Liver (tissue), 3 donors: ENCODE results near the gene LMCD1.

Experiments
- EGR1 ChIP-seq, 2 donors: IDR thresholded peaks; 2 replicates each; pipeline ENCODE4 v1.6.1; 2016 to 2018; ENCODE audit warnings: antibody characterized with exemption in 2 of 2, low read depth in 2 of 2
- RXRA ChIP-seq, 2 donors: IDR thresholded peaks; 2 replicates each; pipeline ENCODE4 v1.6.1; 2017 to 2018; ENCODE audit warnings: antibody characterized with exemption in 2 of 2, mild to moderate bottlenecking in 1 of 2
- TF ChIP-seq, protein P1 (sequence below): fragments of 150-350 bp; IDR thresholded peaks from 2 replicates; pipeline ENCODE4 v1.5.1; 2017; ENCODE audit warnings: improper control_type of control experiment, low read depth, low read length; ENCODE audit not compliant: missing input control
- TF ChIP-seq, protein P2 (sequence below): IDR thresholded peaks from 2 replicates; pipeline ENCODE4 v1.6.1; 2016; ENCODE audit warnings: antibody characterized with exemption, mild to moderate bottlenecking
- donor health status: healthy.
- donor health status: healthy.

DNA sequence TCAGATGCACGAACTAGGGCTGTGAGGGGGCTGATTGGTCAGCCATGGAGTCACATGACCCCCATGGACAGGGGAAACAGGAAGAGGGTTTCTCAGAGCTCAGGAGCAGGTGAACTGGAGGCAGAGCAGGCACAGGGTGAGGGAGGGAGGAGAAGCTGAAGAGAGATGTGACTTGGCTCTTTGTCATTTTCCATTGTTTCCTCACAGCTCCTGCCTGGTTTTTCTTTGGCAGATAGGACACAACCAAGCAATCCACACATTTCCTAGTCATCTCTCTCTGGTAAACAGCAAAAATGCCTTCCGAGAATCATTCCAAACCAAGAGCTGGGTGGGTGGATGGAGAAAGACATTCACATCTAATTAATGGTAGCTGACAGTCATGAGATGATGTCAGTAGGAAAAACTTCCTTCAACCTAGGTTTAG, 43.4 kb upstream of the LMCD1 start:
- TF ChIP-seq, protein P1, sequence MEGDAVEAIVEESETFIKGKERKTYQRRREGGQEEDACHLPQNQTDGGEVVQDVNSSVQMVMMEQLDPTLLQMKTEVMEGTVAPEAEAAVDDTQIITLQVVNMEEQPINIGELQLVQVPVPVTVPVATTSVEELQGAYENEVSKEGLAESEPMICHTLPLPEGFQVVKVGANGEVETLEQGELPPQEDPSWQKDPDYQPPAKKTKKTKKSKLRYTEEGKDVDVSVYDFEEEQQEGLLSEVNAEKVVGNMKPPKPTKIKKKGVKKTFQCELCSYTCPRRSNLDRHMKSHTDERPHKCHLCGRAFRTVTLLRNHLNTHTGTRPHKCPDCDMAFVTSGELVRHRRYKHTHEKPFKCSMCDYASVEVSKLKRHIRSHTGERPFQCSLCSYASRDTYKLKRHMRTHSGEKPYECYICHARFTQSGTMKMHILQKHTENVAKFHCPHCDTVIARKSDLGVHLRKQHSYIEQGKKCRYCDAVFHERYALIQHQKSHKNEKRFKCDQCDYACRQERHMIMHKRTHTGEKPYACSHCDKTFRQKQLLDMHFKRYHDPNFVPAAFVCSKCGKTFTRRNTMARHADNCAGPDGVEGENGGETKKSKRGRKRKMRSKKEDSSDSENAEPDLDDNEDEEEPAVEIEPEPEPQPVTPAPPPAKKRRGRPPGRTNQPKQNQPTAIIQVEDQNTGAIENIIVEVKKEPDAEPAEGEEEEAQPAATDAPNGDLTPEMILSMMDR = no peak
- no peak for TF ChIP-seq RXRA (IDR thresholded peaks at IDR 0.05)
- no peak for TF ChIP-seq EGR1 (IDR thresholded peaks at IDR 0.05; ENCODE audit: low read depth in 2 of 2)
- TF ChIP-seq, protein P2, sequence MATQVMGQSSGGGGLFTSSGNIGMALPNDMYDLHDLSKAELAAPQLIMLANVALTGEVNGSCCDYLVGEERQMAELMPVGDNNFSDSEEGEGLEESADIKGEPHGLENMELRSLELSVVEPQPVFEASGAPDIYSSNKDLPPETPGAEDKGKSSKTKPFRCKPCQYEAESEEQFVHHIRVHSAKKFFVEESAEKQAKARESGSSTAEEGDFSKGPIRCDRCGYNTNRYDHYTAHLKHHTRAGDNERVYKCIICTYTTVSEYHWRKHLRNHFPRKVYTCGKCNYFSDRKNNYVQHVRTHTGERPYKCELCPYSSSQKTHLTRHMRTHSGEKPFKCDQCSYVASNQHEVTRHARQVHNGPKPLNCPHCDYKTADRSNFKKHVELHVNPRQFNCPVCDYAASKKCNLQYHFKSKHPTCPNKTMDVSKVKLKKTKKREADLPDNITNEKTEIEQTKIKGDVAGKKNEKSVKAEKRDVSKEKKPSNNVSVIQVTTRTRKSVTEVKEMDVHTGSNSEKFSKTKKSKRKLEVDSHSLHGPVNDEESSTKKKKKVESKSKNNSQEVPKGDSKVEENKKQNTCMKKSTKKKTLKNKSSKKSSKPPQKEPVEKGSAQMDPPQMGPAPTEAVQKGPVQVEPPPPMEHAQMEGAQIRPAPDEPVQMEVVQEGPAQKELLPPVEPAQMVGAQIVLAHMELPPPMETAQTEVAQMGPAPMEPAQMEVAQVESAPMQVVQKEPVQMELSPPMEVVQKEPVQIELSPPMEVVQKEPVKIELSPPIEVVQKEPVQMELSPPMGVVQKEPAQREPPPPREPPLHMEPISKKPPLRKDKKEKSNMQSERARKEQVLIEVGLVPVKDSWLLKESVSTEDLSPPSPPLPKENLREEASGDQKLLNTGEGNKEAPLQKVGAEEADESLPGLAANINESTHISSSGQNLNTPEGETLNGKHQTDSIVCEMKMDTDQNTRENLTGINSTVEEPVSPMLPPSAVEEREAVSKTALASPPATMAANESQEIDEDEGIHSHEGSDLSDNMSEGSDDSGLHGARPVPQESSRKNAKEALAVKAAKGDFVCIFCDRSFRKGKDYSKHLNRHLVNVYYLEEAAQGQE = no peak
